BJ (cell line): ENCODE results near the gene SI. TPM values are rescaled to one million over a fixed set of nuclear protein-coding genes. Genes with fewer than 3 reads are reported as not detected.
"Not testable (repeated sequence)": the region's sequence is repeated elsewhere in the genome, so short reads cannot be mapped to it uniquely, and the experiment has no call there.

Experiments used
- CTCF ChIA-PET: fragments of 350-600 bp; formaldehyde crosslinking; extraction: SDS; loops from one replicate; lab custom pipeline; 2021; ENCODE audit warnings: antibody characterized with exemption, inconsistent platforms; lab: Yijun Ruan, JAX
- POLR2A ChIA-PET: fragments of 300-600 bp; sonication (Branson Sonifier 250); formaldehyde crosslinking; extraction: SDS; loops from one replicate; lab custom pipeline; 2021; ENCODE audit warnings: antibody characterized with exemption; lab: Charles Lee
- DNase-seq: peaks from one replicate; pipeline ENCODE4 v3.0.0-alpha.2; 2011; ENCODE audit warnings: low read depth
- H3K27me3 ChIP-seq: 2 replicates; pipeline ENCODE4 v1.6.0; 2011; ENCODE audit warnings: low read length; ENCODE audit not compliant: control insufficient read depth, insufficient read depth
- H3K36me3 ChIP-seq: 2 replicates; pipeline ENCODE4 v1.5.1; 2011; ENCODE audit warnings: low read length; ENCODE audit not compliant: control insufficient read depth, insufficient read depth
- H3K4me3 ChIP-seq: 2 replicates; pipeline ENCODE4 v1.5.1; 2011; ENCODE audit warnings: low read depth, mild to moderate bottlenecking, control low read depth, low read length
- CTCF ChIP-seq: IDR thresholded peaks from 2 replicates; pipeline ENCODE4 v1.5.1; 2011; ENCODE audit warnings: low read depth, mild to moderate bottlenecking, control low read depth, inconsistent platforms, low read length, moderate library complexity; ENCODE audit not compliant: insufficient read depth
- polyA plus RNA-seq: library from polyadenylated mRNA; depleted of rRNA; stranded (reverse); fragments of >200 nt; gene quantifications from 2 replicates; pipeline ENCODE4 v1.2.3, GENCODE V29; 2011

SI gene
- polyA plus RNA-seq, 1 experiment, result not detected

- no peak for DNase-seq
- ChIA-PET CTCF (no interaction called here), POLR2A (no interaction called here)
- H3K4me3 ChIP-seq, result no peak overlapping the region
- TF ChIP-seq CTCF, result no peak
- no peaks in the 10 kb centered on the region for H3K36me3 ChIP-seq
- no peaks in the 10 kb centered on the region for H3K27me3 ChIP-seq
Observed at GRCh38 chr3:165011557-165011956, 66.7 kb downstream of the SI start.

DNA sequence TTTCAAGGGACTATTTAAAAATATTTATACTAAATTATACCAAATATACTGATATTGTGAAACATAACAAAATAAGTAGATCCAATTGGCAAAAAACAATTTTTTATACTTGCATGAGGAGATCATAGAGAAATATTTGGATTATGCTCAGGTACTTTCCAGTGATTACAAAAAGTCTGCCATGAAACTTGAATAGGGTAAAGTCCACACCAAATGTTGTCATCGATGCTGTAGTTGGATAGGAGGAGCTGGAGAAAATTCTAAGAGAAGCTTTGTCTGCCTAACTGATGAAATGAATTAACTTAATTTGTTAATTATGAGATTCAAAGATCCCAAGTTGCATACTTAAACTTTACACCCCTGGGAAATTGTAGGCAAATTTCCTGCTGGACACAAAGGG lies 93.3 kb downstream of the SI start:
- ChIA-PET POLR2A (no interaction called here), CTCF (no interaction called here)
- Histone ChIP-seq H3K27me3 (no peaks in the 10 kb centered on the region), H3K36me3 (no peaks in the 10 kb centered on the region), H3K4me3 (no peak overlapping the region)
- no peak for DNase-seq
- no peak for TF ChIP-seq CTCF

- Histone ChIP-seq H3K36me3 (no peaks in the 10 kb centered on the region), H3K4me3 (no peak overlapping the region), H3K27me3 (no peaks in the 10 kb centered on the region)
- no peak for TF ChIP-seq CTCF
- CTCF ChIA-PET, result no interaction called here
- no peak for DNase-seq
- POLR2A ChIA-PET, result no interaction called here
Observed at GRCh38 chr3:164962610-164963009, 115.7 kb downstream of the SI start.

DNA sequence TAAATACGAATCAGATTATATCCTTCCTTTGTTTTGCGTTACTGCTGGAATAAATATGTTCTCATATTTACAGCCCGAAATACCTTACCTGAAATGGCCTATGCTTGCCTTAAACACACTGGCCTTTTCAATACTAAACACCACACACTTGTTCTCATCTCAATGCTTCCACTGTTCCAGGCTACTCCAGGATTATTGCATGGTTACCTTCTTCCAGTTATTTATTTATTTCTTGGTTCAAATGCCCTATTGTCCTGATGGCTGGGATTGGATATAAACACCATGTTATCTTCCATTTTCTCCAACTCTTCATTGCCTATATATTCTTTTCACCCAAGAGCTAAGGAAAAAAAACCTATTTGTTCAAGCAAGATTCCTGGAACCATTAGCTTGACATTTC lies 125.3 kb downstream of the SI start:
- POLR2A ChIA-PET, result no interaction called here

GRCh38 chr3:164951403-164951802 lies 126.9 kb downstream of the SI start:
- POLR2A ChIA-PET, H3K36me3 ChIP-seq, CTCF ChIA-PET, H3K4me3 ChIP-seq, DNase-seq, H3K27me3 ChIP-seq: not testable (repeated sequence)

More for the DNA sequence above, 125.3 kb downstream of the SI start:
- CTCF ChIA-PET, result interaction anchor here (0.6 kb wide), 1 partner anchor 1763 kb away, joined by 3 read pairs; no protein-coding TSS in a partner anchor
- Histone ChIP-seq H3K36me3 (no peaks in the 10 kb centered on the region), H3K27me3 (no peaks in the 10 kb centered on the region), H3K4me3 (no peak overlapping the region)
- TF ChIP-seq CTCF, result no peak
- no peak for DNase-seq

DNA sequence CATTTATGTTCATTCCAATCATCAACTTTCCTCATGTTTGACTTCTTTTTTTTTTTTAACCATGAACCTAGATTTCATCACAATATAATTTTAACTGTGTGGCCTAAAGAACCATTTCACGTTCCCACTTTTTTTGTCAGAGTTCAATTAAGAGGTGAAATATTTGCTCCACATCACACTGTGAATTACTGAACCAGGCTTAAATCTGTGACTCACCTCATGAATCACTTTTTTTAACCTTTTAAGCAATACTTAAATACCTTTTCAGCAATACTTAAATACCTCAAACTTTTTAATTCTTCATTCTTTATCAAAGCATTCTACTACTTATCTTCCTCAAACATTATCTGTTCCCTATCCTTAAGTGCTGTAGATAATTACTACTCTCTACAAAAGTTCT lies 137.6 kb downstream of the SI start:
- POLR2A ChIA-PET, result interaction anchor here (0.7 kb wide), 1 partner anchor 10 kb away, joined by 3 read pairs; no protein-coding TSS in a partner anchor
- CTCF ChIA-PET, result no interaction called here
- no peak for TF ChIP-seq CTCF
- no peak overlapping the region for H3K4me3 ChIP-seq
- H3K36me3 ChIP-seq, result no peaks in the 10 kb centered on the region
- no peak for DNase-seq
- H3K27me3 ChIP-seq, result no peaks in the 10 kb centered on the region
